Amniotic stem cell (primary cell): ENCODE data around the gene ZBTB32.

ENCODE experiments used
- DNase-seq: peaks from one replicate; lab custom pipeline; 2025; lab: John Stamatoyannopoulos, UW

ZBTB32 gene

GRCh38 chr19:35695895-35696422 lies 8.4 kb upstream of the ZBTB32 start:
- DNase-seq = no peak

GRCh38 chr19:35696835-35697234 lies 7.5 kb upstream of the ZBTB32 start:
- no peak for DNase-seq

- peak; percentile 86 for DNase-seq
Measured at GRCh38 chr19:35702223-35703012, 1.9 kb upstream of the ZBTB32 start.

- no peak for DNase-seq
Measured at GRCh38 chr19:35703343-35703742, 1.0 kb upstream of the ZBTB32 start.

- no peak for DNase-seq
Measured at GRCh38 chr19:35708391-35708790, 4.0 kb downstream of the ZBTB32 start.

- DNase-seq = no peak
Measured at GRCh38 chr19:35710784-35711723, 6.7 kb downstream of the ZBTB32 start.

- DNase-seq = no peak
Measured at GRCh38 chr19:35712567-35713505, 8.5 kb downstream of the ZBTB32 start.

- no peak for DNase-seq
Measured at GRCh38 chr19:35713506-35713850, 9.1 kb downstream of the ZBTB32 start.

- no peak for DNase-seq
Measured at GRCh38 chr19:35713904-35714495, 9.6 kb downstream of the ZBTB32 start.

- no peak for DNase-seq
Measured at GRCh38 chr19:35714601-35715354, 10.4 kb downstream of the ZBTB32 start.

- no peak for DNase-seq
Measured at GRCh38 chr19:35715355-35715809, 11.0 kb downstream of the ZBTB32 start.

GRCh38 chr19:35715981-35716800 lies 11.8 kb downstream of the ZBTB32 start:
- no peak for DNase-seq

GRCh38 chr19:35716801-35717664 lies 12.7 kb downstream of the ZBTB32 start:
- peak; percentile 69 for DNase-seq

- DNase-seq = peak; percentile 90
Measured at GRCh38 chr19:35717665-35718344, 13.4 kb downstream of the ZBTB32 start, which contains the start of gene KMT2B. Gene KMT2B (plus strand): TSS chr19:35718003. CDS start chr19:35718019, 16 bp downstream.

- DNase-seq = no peak
Measured at GRCh38 chr19:35718345-35719041, 14.1 kb downstream of the ZBTB32 start.

GRCh38 chr19:35719402-35720162 lies 15.2 kb downstream of the ZBTB32 start:
- no peak for DNase-seq

GRCh38 chr19:35720163-35720524 lies 15.8 kb downstream of the ZBTB32 start:
- DNase-seq = no peak
